ENCODE data around the gene PANK4. TPM values are rescaled to one million over a fixed set of nuclear protein-coding genes. Genes with fewer than 3 reads are reported as not detected.

Gene PANK4
- total and polyA plus RNA-seq, 2 of the 8 experiments (the other 6 are each of a cell fraction or from before 2014, with no cell fraction given) = 20.1 to 29.7 TPM

DNA sequence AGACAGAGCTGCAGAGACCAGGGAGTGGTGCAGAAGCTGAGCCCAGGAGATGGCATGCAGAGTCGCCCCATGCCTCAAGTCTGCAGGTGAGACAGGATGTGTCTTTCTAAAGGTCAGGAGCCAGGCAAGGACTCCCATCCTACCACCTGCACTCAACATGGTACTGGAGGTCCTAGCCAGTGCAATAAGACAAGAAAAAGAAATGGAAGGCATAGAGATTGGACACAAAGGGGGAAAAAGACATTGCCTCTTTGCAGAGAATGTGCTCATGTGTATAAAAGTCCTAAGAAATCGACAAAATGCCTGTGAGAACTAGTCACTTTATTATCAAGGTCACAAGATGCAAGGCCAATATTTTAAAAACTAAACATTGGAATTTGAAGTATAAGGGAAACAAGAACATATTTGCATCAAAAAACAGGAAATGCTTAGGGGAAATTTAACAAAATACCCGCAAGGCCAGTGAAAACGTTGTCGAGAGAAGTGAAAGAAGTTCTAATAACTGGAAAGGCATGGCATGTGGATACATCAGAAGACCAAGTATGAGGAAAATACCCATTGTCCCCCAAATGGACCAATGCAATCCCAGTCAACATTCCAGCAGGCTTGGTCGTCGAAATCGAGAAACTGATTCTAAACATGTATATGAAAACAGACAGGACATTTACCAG, 47.0 kb upstream of the PANK4 start (continued):
- no peak for TF ChIP-seq TAF1 (IDR thresholded peaks at IDR 0.05; ENCODE audit: low read depth, low read length)
- no peak for TF ChIP-seq EP300 (IDR thresholded peaks at IDR 0.05; ENCODE audit: borderline replicate concordance in 1 of 2, low read depth in 2 of 2, low read length in 2 of 2)
- TF ChIP-seq EGR1 (IDR thresholded peaks at IDR 0.05; ENCODE audit: borderline replicate concordance, low read depth, low read length) = no peak
- no peak for TF ChIP-seq JUN (IDR thresholded peaks at IDR 0.05; ENCODE audit: low read depth, low read length)
- TF ChIP-seq POLR2AphosphoS5 (IDR thresholded peaks at IDR 0.05; ENCODE audit: low read depth, low read length) = no peak

Measured in H1 (cell line).